Activated CD8-positive, alpha-beta memory T cell treated with anti-CD3 and anti-CD28 coated beads for 36 hours (primary cell): ENCODE data around the gene RAET1E. TPM values are rescaled to one million over a fixed set of nuclear protein-coding genes. Genes with fewer than 3 reads are reported as not detected.
"Not testable (repeated sequence)": the region's sequence is repeated elsewhere in the genome, so short reads cannot be mapped to it uniquely, and the experiment has no call there.

ENCODE experiments used
- CTCF ChIA-PET: fragments of 350-600 bp; sonication (Branson Sonifier 250); formaldehyde crosslinking; loops from one replicate; lab custom pipeline; 2021; ENCODE audit warnings: antibody characterized with exemption; lab: Charles Lee
- POLR2A ChIA-PET: fragments of 350-600 bp; sonication (Branson Sonifier 250); formaldehyde crosslinking; loops from one replicate; lab custom pipeline; 2021; ENCODE audit warnings: antibody characterized with exemption; lab: Charles Lee
- total RNA-seq, 2 experiments: library from RNA; stranded (reverse); gene quantifications; one replicate each; pipeline ENCODE4 v1.2.3, GENCODE V29; 2021

The RAET1E gene
- total RNA-seq, 2 experiments from 2014 or later = not detected

DNA sequence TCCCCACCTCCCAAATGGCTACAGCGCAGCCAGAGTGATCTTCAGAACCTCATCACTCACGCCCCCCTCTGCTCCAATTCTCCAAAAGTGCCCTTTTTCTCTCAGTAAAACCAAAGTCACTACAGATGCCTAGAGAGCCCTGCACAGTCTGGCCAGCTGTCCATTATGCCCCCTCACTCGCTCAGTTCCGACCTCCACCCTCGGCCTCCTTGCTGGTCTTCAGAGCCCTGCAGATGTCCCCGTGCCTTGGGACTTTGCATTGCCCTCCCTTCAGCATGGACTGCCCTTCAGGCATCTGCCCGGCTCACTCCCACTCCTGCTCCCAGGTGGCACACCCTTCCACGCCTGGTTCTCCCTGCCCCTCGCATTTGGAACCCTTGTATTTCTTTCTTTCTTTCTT lies 1.1 kb upstream of the RAET1E start:
- CTCF ChIA-PET = no interaction called here
- POLR2A ChIA-PET = no interaction called here

- CTCF ChIA-PET = no interaction called here
- POLR2A ChIA-PET = no interaction called here
Measured at GRCh38 chr6:149897015-149897697, 757 bp downstream of the RAET1E start.

- POLR2A ChIA-PET = no interaction called here
- CTCF ChIA-PET = interaction anchor here (1.5 kb wide), 1 partner anchor 10 kb away, joined by 3 read pairs; no protein-coding TSS in a partner anchor
Measured at GRCh38 chr6:149896491-149896890, 1.4 kb downstream of the RAET1E start.

- CTCF ChIA-PET = interaction anchor here (0.6 to 1.5 kb wide), 2 partner anchors 9 to 57 kb away, joined by 3 read pairs; no protein-coding TSS in a partner anchor
- POLR2A ChIA-PET = no interaction called here
Measured at GRCh38 chr6:149895833-149896271, 2.1 kb downstream of the RAET1E start.

GRCh38 chr6:149895048-149895590 lies 2.8 kb downstream of the RAET1E start:
- ChIA-PET POLR2A (no interaction called here), CTCF (interaction anchor here (1.5 kb wide), 1 partner anchor 9 kb away, joined by 3 read pairs; no protein-coding TSS in a partner anchor)

GRCh38 chr6:149891864-149892263 lies 6.0 kb downstream of the RAET1E start:
- POLR2A ChIA-PET, CTCF ChIA-PET: not testable (repeated sequence)

- ChIA-PET POLR2A (no interaction called here), CTCF (no interaction called here)
Measured at GRCh38 chr6:149891259-149891658, 6.7 kb downstream of the RAET1E start.

DNA sequence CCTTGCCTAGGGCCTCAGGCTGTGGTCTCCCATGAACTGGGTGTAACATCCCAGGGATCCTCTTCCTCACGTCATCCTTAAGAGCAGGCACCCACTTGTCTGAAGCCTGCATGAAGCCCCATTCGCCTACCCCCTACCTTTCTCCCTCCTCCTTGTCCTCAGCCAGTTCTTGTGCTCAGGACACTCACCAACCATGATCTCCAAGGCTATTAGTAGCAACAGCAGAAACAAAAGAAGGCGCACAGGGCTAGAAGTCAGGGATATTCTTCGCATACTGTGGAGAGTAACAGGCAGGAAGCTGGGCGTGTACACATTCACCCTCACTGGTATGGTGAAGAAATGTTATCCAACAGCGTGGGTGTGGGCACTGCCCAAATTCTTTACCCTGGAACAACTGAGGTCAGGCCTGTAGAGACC lies 7.3 kb downstream of the RAET1E start:
- ChIA-PET POLR2A (no interaction called here), CTCF (no interaction called here)

DNA sequence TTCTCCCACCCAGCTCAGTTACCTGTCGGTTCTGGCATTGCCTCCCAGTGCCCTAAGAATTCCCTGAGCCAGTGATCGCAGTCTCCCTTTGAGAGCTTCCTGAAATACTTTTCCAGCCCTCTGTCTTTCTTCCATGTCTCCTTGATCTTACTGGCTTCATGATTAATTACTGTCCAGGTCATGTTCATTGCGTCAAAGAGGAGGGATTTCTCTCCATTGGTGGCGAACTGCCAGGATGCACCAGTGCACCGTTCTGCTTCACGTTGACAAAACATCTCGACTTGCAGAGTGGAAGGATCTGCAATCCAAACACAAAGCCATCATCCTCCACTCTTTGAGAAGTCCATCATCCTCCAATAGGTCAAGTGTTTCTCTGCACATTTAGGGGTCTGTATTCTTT lies 8.6 kb downstream of the RAET1E start:
- ChIA-PET POLR2A (no interaction called here), CTCF (interaction anchor here (0.6 kb wide), 1 partner anchor 184 kb away, joined by 3 read pairs; no protein-coding TSS in a partner anchor)

DNA sequence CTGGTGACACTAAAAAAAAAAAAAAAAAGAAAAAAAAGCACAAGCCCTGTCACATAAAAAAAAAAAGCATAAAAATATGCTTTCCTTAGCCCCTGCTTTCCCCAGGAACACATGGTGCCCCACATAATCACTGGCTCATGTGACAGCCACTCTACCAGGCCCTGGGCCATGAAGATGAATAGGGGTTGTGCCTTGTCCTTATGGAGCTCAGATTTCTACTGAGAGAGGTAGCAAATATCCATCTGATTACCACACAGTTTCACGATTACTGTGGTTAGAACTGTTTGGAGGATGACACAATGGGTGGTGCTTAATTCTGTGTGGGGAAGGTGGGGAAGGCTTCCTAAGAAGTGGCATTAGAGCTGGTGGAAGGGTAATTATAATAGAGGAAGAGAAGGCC lies 9.3 kb downstream of the RAET1E start:
- ChIA-PET CTCF (no interaction called here), POLR2A (no interaction called here)

GRCh38 chr6:149888093-149888492 lies 9.8 kb downstream of the RAET1E start:
- ChIA-PET POLR2A (no interaction called here), CTCF (no interaction called here)

DNA sequence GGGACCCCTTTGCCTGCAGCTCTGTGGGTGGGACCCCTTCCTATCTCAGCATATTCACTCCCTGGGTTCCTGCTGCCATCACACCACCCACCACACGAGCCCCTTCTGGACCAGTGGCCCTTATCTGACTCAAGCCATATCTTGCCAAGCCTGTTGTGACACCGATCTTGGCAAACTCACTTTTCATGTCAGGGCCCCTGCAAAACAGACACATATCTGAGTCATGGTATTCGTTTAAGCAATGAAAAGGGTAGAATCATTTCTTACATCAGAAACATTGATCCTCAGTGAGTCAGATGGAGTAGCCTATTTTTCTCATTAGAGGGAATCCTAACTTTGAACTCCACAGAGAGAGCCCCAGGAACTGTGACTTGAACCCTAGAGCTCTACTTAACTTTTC lies 10.6 kb downstream of the RAET1E start:
- ChIA-PET POLR2A (no interaction called here), CTCF (no interaction called here)

DNA sequence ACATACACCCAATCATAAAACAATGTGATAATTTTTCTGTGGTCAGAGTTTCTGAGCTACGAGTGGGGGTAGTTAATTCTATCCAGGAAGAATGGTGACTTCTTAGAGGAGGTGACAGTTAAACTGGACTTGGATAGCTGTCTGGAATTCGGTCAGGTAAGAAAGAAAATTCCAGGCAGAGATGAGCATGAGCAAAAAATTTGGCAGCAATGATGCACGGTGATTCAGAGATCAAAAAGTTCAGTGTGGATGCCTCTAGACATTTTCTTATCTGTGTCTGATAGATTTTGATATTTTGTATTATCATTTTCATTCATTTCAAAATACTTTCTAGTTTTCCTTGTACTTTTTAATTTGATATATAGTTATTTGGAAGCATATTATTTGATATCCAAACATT lies 12.0 kb downstream of the RAET1E start:
- ChIA-PET POLR2A (no interaction called here), CTCF (interaction anchor here (0.9 kb wide), 1 partner anchor 10 kb away, joined by 3 read pairs; no protein-coding TSS in a partner anchor)

DNA sequence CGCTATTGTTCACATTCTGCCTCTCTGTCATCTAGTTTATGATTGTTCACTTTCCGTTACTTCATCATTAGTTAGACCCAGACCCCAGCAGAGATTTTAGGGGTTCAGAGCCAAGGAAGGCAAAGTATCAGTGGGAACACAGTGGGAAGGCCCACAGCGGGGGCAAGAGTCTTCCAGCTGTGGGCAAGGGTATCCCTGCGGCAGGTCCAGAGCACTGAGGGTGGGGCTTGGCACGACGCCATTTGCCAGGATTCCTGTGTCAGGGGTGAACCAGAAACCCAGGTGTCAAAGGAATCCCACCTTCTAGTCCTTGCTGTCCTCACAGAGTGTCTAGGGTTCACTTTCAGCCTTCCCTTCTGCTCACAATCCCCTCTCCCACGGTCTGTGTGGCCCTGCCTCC lies 13.3 kb downstream of the RAET1E start:
- ChIA-PET POLR2A (no interaction called here), CTCF (interaction anchor here (0.5 to 1.3 kb wide), 2 partner anchors 77 to 132 kb away, joined by 3 to 4 read pairs; no protein-coding TSS in a partner anchor)

- CTCF ChIA-PET = interaction anchor here (1.3 kb wide), 1 partner anchor 133 kb away, joined by 3 read pairs; no protein-coding TSS in a partner anchor
- POLR2A ChIA-PET = no interaction called here
Measured at GRCh38 chr6:149884215-149884614, 13.7 kb downstream of the RAET1E start.

GRCh38 chr6:149881860-149882259 lies 16.1 kb downstream of the RAET1E start:
- CTCF ChIA-PET = no interaction called here
- POLR2A ChIA-PET = no interaction called here

- POLR2A ChIA-PET = no interaction called here
- CTCF ChIA-PET = no interaction called here
Measured at GRCh38 chr6:149881066-149881766, 16.7 kb downstream of the RAET1E start.

DNA sequence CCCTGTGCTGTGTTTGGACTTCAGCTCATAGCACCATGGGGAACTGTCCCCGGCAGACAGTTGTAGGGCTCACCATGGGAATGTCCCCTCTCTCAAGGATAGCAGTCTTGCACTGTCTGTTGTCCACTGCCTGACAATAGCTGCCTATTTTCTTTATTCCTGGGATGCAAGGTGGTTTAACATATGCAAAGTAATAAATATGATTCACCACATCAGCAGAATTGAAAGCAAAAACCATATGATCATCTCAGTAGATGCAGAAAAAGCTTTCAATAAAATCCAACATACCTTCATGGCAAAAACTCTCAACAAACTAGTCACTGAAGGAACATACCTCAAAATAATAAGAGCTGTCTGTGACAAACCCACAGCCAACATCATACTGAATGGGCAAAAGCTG lies 20.3 kb downstream of the RAET1E start:
- POLR2A ChIA-PET = no interaction called here
- CTCF ChIA-PET = interaction anchor here (0.6 kb wide), 1 partner anchor 284 kb away, joined by 3 read pairs; no protein-coding TSS in a partner anchor

- POLR2A ChIA-PET = no interaction called here
- CTCF ChIA-PET = no interaction called here
Measured at GRCh38 chr6:149876241-149876933, 21.5 kb downstream of the RAET1E start.
